ENCODE results near the gene NHEJ1.

Gene NHEJ1

GRCh38 chr2:219155054-219155644, 5.5 kb downstream of the NHEJ1 start:
- H3K27me3 Mint-ChIP-seq (ENCODE audit: low read depth, poor library complexity): peaks cover 4% of the 10 kb centered on the region

GRCh38 chr2:219149667-219150066, 10.9 kb downstream of the NHEJ1 start:
- DNase-seq: no peak
- no peaks in the 10 kb centered on the region for H3K27me3 Mint-ChIP-seq (ENCODE audit: low read depth, poor library complexity)
- H3K27ac Mint-ChIP-seq: no peak overlapping the region
- H3K9me3 Mint-ChIP-seq: no peaks in the 10 kb centered on the region
- no peaks in the 10 kb centered on the region for H3K4me1 Mint-ChIP-seq
- H3K4me3 Mint-ChIP-seq: no peak overlapping the region
- no peak for TF ChIP-seq CTCF (IDR thresholded peaks at IDR 0.05)
- H3K36me3 Mint-ChIP-seq (ENCODE audit: low read depth): peaks cover 20% of the 10 kb centered on the region

More at GRCh38 chr2:219155054-219155644, 5.5 kb downstream of the NHEJ1 start:
- Mint-ChIP-seq H3K4me3 (no peak overlapping the region), H3K4me1 (peaks cover 7% of the 10 kb centered on the region), H3K9me3 (no peaks in the 10 kb centered on the region), H3K36me3 (ENCODE audit: low read depth) (peaks cover 10% of the 10 kb centered on the region), H3K27ac (no peak overlapping the region)
- TF ChIP-seq CTCF (IDR thresholded peaks at IDR 0.05): peak; percentile 60
- peak; percentile 50 for DNase-seq

GRCh38 chr2:219142329-219142728, 18.3 kb downstream of the NHEJ1 start:
- DNase-seq: no peak
- no peaks in the 10 kb centered on the region for H3K27me3 Mint-ChIP-seq (ENCODE audit: low read depth, poor library complexity)
- H3K4me3 Mint-ChIP-seq: no peak overlapping the region

GRCh38 chr2:219140722-219141121, 19.9 kb downstream of the NHEJ1 start:
- H3K9me3 Mint-ChIP-seq: no peaks in the 10 kb centered on the region
- no peaks in the 10 kb centered on the region for H3K27me3 Mint-ChIP-seq (ENCODE audit: low read depth, poor library complexity)
- peaks cover 20% of the 10 kb centered on the region for H3K36me3 Mint-ChIP-seq (ENCODE audit: low read depth)
- no peak for TF ChIP-seq CTCF (IDR thresholded peaks at IDR 0.05)
- H3K4me3 Mint-ChIP-seq: no peak overlapping the region
- H3K27ac Mint-ChIP-seq: no peak overlapping the region
- DNase-seq: no peak
- H3K4me1 Mint-ChIP-seq: no peaks in the 10 kb centered on the region

More at GRCh38 chr2:219142329-219142728, 18.3 kb downstream of the NHEJ1 start:
- Mint-ChIP-seq H3K27ac (no peak overlapping the region), H3K36me3 (ENCODE audit: low read depth) (peaks cover 30% of the 10 kb centered on the region), H3K4me1 (no peaks in the 10 kb centered on the region), H3K9me3 (no peaks in the 10 kb centered on the region)
- TF ChIP-seq CTCF (IDR thresholded peaks at IDR 0.05): no peak

GRCh38 chr2:219133976-219134375, 26.6 kb downstream of the NHEJ1 start:
- Mint-ChIP-seq H3K27ac (no peak overlapping the region), H3K9me3 (no peaks in the 10 kb centered on the region), H3K36me3 (ENCODE audit: low read depth) (peaks cover 6% of the 10 kb centered on the region), H3K4me3 (no peak overlapping the region), H3K27me3 (ENCODE audit: low read depth, poor library complexity) (no peaks in the 10 kb centered on the region), H3K4me1 (no peaks in the 10 kb centered on the region)
- no peak for DNase-seq
- TF ChIP-seq CTCF (IDR thresholded peaks at IDR 0.05): no peak

GRCh38 chr2:219131744-219132143, 28.9 kb downstream of the NHEJ1 start:
- no peak for TF ChIP-seq CTCF (IDR thresholded peaks at IDR 0.05)
- no peaks in the 10 kb centered on the region for H3K9me3 Mint-ChIP-seq
- no peak for DNase-seq
- H3K36me3 Mint-ChIP-seq (ENCODE audit: low read depth): no peaks in the 10 kb centered on the region
- no peak overlapping the region for H3K4me3 Mint-ChIP-seq
- no peaks in the 10 kb centered on the region for H3K4me1 Mint-ChIP-seq
- H3K27me3 Mint-ChIP-seq (ENCODE audit: low read depth, poor library complexity): no peaks in the 10 kb centered on the region
- H3K27ac Mint-ChIP-seq: no peak overlapping the region
